Trophoblast cell (in vitro differentiated cells and primary cell): ENCODE measurements around the gene CUBN.

ENCODE experiments used
- DNase-seq, 2 donors: peaks; one replicate each; pipeline ENCODE4 v3.0.0-alpha.2; 2016
- H2AFZ ChIP-seq: 2 replicates; pipeline ENCODE4 v1.6.1; 2013; ENCODE audit warnings: low read length, moderate library complexity, mild to moderate bottlenecking; ENCODE audit not compliant: insufficient read depth, poor library complexity
- H2AK5ac ChIP-seq: 2 replicates; pipeline ENCODE4 v1.6.1; 2013; ENCODE audit warnings: mild to moderate bottlenecking, low read length
- H2BK120ac ChIP-seq: 2 replicates; pipeline ENCODE4 v1.6.1; 2013; ENCODE audit warnings: low read length, mild to moderate bottlenecking, moderate library complexity; ENCODE audit not compliant: insufficient read depth, poor library complexity
- H2BK12ac ChIP-seq: 2 replicates; pipeline ENCODE4 v1.6.1; 2013; ENCODE audit warnings: mild to moderate bottlenecking, low read length, moderate library complexity
- H2BK5ac ChIP-seq: 2 replicates; pipeline ENCODE4 v1.6.1; 2013; ENCODE audit warnings: low read length, low read depth, moderate library complexity, mild to moderate bottlenecking; ENCODE audit not compliant: poor library complexity
- H3K14ac ChIP-seq: 2 replicates; pipeline ENCODE4 v1.6.1; 2013; ENCODE audit warnings: mild to moderate bottlenecking, low read length
- H3K18ac ChIP-seq: 2 replicates; pipeline ENCODE4 v1.6.1; 2013; ENCODE audit warnings: mild to moderate bottlenecking, low read length
- H3K23ac ChIP-seq: 2 replicates; pipeline ENCODE4 v1.6.1; 2013; ENCODE audit warnings: low read length
- H3K27ac ChIP-seq: 2 replicates; pipeline ENCODE4 v1.5.1; 2013; ENCODE audit warnings: low read depth, mild to moderate bottlenecking, inconsistent platforms, low read length, moderate library complexity
- H3K27me3 ChIP-seq: 2 replicates; pipeline ENCODE4 v1.6.1; 2013; ENCODE audit warnings: inconsistent platforms, mild to moderate bottlenecking, low read length, moderate library complexity; ENCODE audit not compliant: insufficient read depth
- H3K36me3 ChIP-seq, 2 experiments: 1 replicate in 1 of 2; 2 replicates in 1 of 2; pipeline ENCODE4 v1.6.1; 2013; ENCODE audit warnings: low read length in 2 of 2, mild to moderate bottlenecking in 2 of 2, moderate library complexity in 1 of 2; ENCODE audit not compliant: insufficient read depth in 2 of 2, control insufficient read depth in 1 of 2
- H3K4ac ChIP-seq: 2 replicates; pipeline ENCODE4 v1.6.1; 2013; ENCODE audit warnings: low read depth, mild to moderate bottlenecking, low read length, moderate library complexity
- H3K4me1 ChIP-seq, 2 experiments: 1 replicate in 1 of 2; 2 replicates in 1 of 2; pipeline ENCODE4 v1.6.1; 2013; ENCODE audit warnings: low read length in 2 of 2, mild to moderate bottlenecking in 2 of 2, moderate library complexity in 1 of 2; ENCODE audit not compliant: insufficient read depth in 2 of 2, control insufficient read depth in 1 of 2
- H3K4me2 ChIP-seq: 2 replicates; pipeline ENCODE4 v1.6.1; 2013; ENCODE audit warnings: inconsistent platforms, mild to moderate bottlenecking, low read length, moderate library complexity
- H3K4me3 ChIP-seq: 2 replicates; pipeline ENCODE4 v1.5.1; 2013; ENCODE audit warnings: mild to moderate bottlenecking, low read depth, low read length, inconsistent platforms
- H3K79me1 ChIP-seq: one replicate; pipeline ENCODE4 v1.6.1; 2013; ENCODE audit warnings: low read length
- H3K79me2 ChIP-seq: 2 replicates; pipeline ENCODE4 v1.6.1; 2013; ENCODE audit warnings: low read length, mild to moderate bottlenecking; ENCODE audit not compliant: control insufficient read depth, insufficient read depth, poor library complexity
- H3K9ac ChIP-seq: 2 replicates; pipeline ENCODE4 v1.6.1; 2013; ENCODE audit warnings: mild to moderate bottlenecking, low read length
- H3K9me3 ChIP-seq: 2 replicates; pipeline ENCODE4 v1.6.1; 2013; ENCODE audit warnings: low read depth, mild to moderate bottlenecking, control low read depth, inconsistent platforms, low read length; ENCODE audit not compliant: insufficient read depth
- H4K12ac ChIP-seq: 2 replicates; pipeline ENCODE4 v1.6.1; 2013; ENCODE audit warnings: low read depth, mild to moderate bottlenecking, low read length, moderate library complexity
- H4K8ac ChIP-seq: 2 replicates; pipeline ENCODE4 v1.6.1; 2013; ENCODE audit warnings: low read depth, mild to moderate bottlenecking, low read length, moderate library complexity
- H4K91ac ChIP-seq: one replicate; pipeline ENCODE4 v1.6.1; 2013; ENCODE audit warnings: low read depth, mild to moderate bottlenecking, low read length, moderate library complexity
- WGBS: extraction: QIAGEN DNeasy Blood & Tissue Kit; methylation state at CpG from one replicate; pipeline ENCODE4 v1.1.7; 2013; ENCODE audit warnings: missing lambda C conversion rate; ENCODE audit not compliant: insufficient read length, insufficient coverage; ENCODE audit errors: extremely low coverage; 5-methylcytosine and 5-hydroxymethylcytosine counted together

CUBN gene

DNA sequence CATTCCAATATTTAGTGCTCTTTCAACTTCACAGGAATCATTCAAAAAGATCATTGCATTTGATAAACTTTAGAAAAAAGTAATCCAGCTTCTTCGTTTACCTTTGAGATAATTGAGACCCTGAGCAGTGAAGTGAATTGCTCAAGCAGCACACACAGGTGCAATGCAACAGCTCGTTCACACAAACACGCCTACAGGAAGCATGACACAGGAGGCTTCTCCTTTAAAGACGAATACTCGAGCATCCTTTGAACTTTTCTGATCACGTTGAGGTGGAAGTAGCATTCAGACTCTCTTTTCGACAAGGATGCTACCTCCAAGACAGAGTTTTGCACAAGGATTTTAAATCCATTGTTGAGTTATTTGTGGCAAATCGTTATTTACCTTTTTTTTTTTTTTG, 294.4 kb downstream of the CUBN start:
- no CpG with 5 or more reads among the region's 8 CpGs for WGBS
- H3K9ac ChIP-seq = no peak overlapping the region
- H2BK5ac ChIP-seq = no peak overlapping the region
- H3K14ac ChIP-seq = no peak overlapping the region
- H4K8ac ChIP-seq = no peak overlapping the region
- H2AK5ac ChIP-seq = no peak overlapping the region
- H3K27ac ChIP-seq = no peak overlapping the region
- no peak overlapping the region for H3K4me3 ChIP-seq
- H3K4ac ChIP-seq = no peak overlapping the region
- H3K9me3 ChIP-seq = no peaks in the 10 kb centered on the region
- H3K4me2 ChIP-seq = no peak overlapping the region
- no peaks in the 10 kb centered on the region for H3K79me2 ChIP-seq
- no peak overlapping the region for H2BK12ac ChIP-seq
- no peaks in the 10 kb centered on the region for H3K27me3 ChIP-seq
- H2AFZ ChIP-seq = no peak overlapping the region
- H4K12ac ChIP-seq = no peak overlapping the region
- no peaks in the 10 kb centered on the region for H3K36me3 ChIP-seq
- no peak overlapping the region for H3K23ac ChIP-seq
- no peak overlapping the region for H3K18ac ChIP-seq
- H4K91ac ChIP-seq = no peak overlapping the region
- no peaks in the 10 kb centered on the region for H3K79me1 ChIP-seq
- H2BK120ac ChIP-seq = no peak overlapping the region
- no peak for DNase-seq
- no peaks in the 10 kb centered on the region for H3K4me1 ChIP-seq

DNA sequence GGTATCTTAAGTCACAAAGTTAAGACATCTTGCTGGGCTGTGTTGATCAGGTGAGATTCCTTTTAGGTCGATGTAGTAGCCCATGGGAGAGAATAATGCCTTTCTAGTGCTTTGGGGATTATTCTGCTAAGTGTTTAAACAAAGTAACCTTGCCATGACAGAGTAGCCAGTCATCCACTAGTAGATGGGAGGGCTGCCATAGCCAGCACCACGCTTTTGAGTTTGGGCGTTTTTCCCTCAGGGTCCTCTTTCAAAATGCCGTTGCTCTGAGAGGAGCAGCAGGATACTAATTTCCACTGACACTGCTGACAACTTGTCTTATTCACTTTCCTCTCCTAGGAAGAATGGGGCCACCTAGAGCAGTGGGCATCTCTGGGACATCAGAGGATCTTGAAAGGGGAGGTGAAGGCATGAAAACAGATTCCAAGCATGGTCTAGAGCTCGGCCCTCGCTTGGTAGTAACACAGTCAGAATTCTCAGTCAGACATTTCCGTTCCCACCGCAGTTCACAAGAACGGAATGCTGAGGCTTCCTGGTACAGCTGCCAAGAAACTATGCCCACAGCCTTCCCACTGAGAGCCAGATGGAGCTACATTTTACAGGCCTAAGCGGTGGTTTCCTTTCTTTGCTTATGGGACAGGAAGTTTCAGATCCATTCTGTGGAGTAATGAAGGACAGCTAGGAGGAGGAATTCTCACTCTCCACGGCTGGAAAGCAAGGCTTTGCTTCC, 297.1 kb downstream of the CUBN start:
- no peak overlapping the region for H4K91ac ChIP-seq
- no peaks in the 10 kb centered on the region for H3K4me1 ChIP-seq
- no peak overlapping the region for H2AFZ ChIP-seq
- H2BK12ac ChIP-seq = no peak overlapping the region
- no CpG with 5 or more reads among the region's 11 CpGs for WGBS
- H3K4me3 ChIP-seq = no peak overlapping the region
- H2BK120ac ChIP-seq = no peak overlapping the region
- H4K8ac ChIP-seq = no peak overlapping the region
- H3K18ac ChIP-seq = no peak overlapping the region
- no peaks in the 10 kb centered on the region for H3K36me3 ChIP-seq
- no peak overlapping the region for H3K27ac ChIP-seq
- no peak overlapping the region for H3K14ac ChIP-seq
- no peak overlapping the region for H3K23ac ChIP-seq
- H3K4me2 ChIP-seq = no peak overlapping the region
- no peaks in the 10 kb centered on the region for H3K79me1 ChIP-seq
- H3K9me3 ChIP-seq = no peaks in the 10 kb centered on the region
- DNase-seq = no peak
- H3K79me2 ChIP-seq = no peaks in the 10 kb centered on the region
- no peak overlapping the region for H4K12ac ChIP-seq
- H3K9ac ChIP-seq = no peak overlapping the region
- H2BK5ac ChIP-seq = no peak overlapping the region
- H3K27me3 ChIP-seq = no peaks in the 10 kb centered on the region
- H3K4ac ChIP-seq = no peak overlapping the region
- no peak overlapping the region for H2AK5ac ChIP-seq

DNA sequence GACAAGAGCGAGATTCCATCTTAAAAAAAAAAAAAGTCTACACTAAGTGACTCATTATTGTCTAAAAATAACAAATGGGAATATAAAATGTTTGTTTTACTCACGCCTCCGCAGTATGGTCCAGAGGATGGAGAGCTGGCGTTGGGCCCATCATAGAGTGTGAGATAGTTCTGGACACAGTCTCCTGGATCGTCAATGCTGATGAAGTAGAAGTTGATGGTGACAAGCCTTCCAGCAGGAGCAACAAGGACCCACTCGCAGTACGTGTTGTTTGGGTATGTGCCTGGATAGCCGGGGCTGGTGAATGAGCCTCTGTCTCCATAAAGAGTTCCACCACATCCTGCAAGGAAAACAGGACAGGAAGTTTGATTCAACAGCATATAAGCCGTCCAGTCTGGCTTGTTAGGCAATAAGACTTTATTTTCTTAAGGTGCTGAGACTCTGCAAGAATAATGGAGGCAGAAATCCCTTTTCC, 300.9 kb downstream of the CUBN start:
- Histone ChIP-seq H3K18ac (no peak overlapping the region), H3K4me3 (no peak overlapping the region), H2BK5ac (no peak overlapping the region), H3K4me2 (no peak overlapping the region), H3K79me1 (no peaks in the 10 kb centered on the region), H3K4me1 (no peaks in the 10 kb centered on the region), H3K9ac (no peak overlapping the region), H2AFZ (no peak overlapping the region), H3K79me2 (no peaks in the 10 kb centered on the region), H3K36me3 (no peaks in the 10 kb centered on the region), H2BK12ac (no peak overlapping the region), H3K23ac (no peak overlapping the region), H3K9me3 (no peaks in the 10 kb centered on the region), H3K14ac (no peak overlapping the region), H4K12ac (no peak overlapping the region), H2AK5ac (no peak overlapping the region), H4K8ac (no peak overlapping the region), H3K4ac (no peak overlapping the region), H3K27me3 (no peaks in the 10 kb centered on the region), H4K91ac (no peak overlapping the region), H3K27ac (no peak overlapping the region), H2BK120ac (no peak overlapping the region)
- WGBS = no CpG with 5 or more reads among the region's 9 CpGs
- no peak for DNase-seq

DNA sequence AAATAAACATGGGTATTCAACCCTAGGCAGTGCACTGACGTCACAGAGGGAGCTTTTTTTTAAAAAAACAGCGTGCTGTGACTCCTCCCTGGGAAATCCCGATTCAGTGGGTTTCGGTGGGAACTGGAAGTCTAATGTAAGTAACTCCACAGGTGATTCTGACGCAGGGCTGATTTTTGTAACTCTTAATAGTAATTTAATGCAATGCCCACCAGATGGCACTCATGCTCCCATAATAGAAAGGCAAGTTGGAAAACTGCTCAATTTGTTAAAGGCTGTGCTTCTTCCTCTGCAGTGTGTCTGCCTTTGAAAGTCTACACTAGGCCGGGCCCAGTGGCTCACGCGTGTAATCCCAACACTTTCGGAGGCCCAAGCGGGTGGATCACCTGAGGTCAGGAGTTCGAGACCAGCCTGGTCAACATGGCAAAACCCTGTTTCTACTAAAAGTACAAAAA, 301.5 kb downstream of the CUBN start:
- Histone ChIP-seq H3K4me3 (no peak overlapping the region), H3K27ac (no peak overlapping the region), H2BK5ac (no peak overlapping the region)

More for the DNA sequence above, 301.5 kb downstream of the CUBN start:
- Histone ChIP-seq H3K18ac (no peak overlapping the region), H3K9ac (no peak overlapping the region), H2BK12ac (no peak overlapping the region), H2AFZ (no peak overlapping the region), H3K79me1 (no peaks in the 10 kb centered on the region), H2AK5ac (no peak overlapping the region), H3K36me3 (no peaks in the 10 kb centered on the region), H3K23ac (no peak overlapping the region), H3K9me3 (peaks cover under 1% of the 10 kb centered on the region), H3K14ac (no peak overlapping the region), H3K4me2 (no peak overlapping the region), H3K4ac (no peak overlapping the region), H4K8ac (no peak overlapping the region), H3K4me1 (no peaks in the 10 kb centered on the region), H2BK120ac (no peak overlapping the region), H3K79me2 (no peaks in the 10 kb centered on the region), H4K91ac (no peak overlapping the region), H3K27me3 (no peaks in the 10 kb centered on the region), H4K12ac (no peak overlapping the region)
- DNase-seq = peak; percentile 54 to 90
- no CpG with 5 or more reads among the region's 11 CpGs for WGBS
